BLaER1 treated with 17β-estradiol and CSF1 and Interleukin-3, amounts not matched to agents 10 nM and 100 nM (cell line): ENCODE measurements around the gene DNAH3.
"Not testable (repeated sequence)": the region's sequence is repeated elsewhere in the genome, so short reads cannot be mapped to it uniquely, and the experiment has no call there.

Experiments
- H3K27ac ChIP-seq, 11 experiments: shearing (Covaris generic); formaldehyde crosslinking; 2 replicates each; pipeline ENCODE4 v1.8.1; 2022
- H3K27me3 ChIP-seq, 11 experiments: shearing (Covaris generic); formaldehyde crosslinking; 2 replicates each; pipeline ENCODE4 v1.8.1; 2022
- H3K36me3 ChIP-seq, 11 experiments: shearing (Covaris generic); formaldehyde crosslinking; 2 replicates each; pipeline ENCODE4 v1.8.1; 2022
- H3K4me1 ChIP-seq, 10 experiments: shearing (Covaris generic); formaldehyde crosslinking; 2 replicates each; pipeline ENCODE4 v1.8.1; 2022
- H3K4me2 ChIP-seq, 11 experiments: shearing (Covaris generic); formaldehyde crosslinking; 2 replicates each; pipeline ENCODE4 v1.8.1; 2022
- H3K4me3 ChIP-seq, 10 experiments: shearing (Covaris generic); formaldehyde crosslinking; 2 replicates each; pipeline ENCODE4 v1.8.1; 2022
- H3K9ac ChIP-seq, 11 experiments: shearing (Covaris generic); formaldehyde crosslinking; 2 replicates each; pipeline ENCODE4 v1.8.1; 2022
- H3K9me3 ChIP-seq, 11 experiments: shearing (Covaris generic); formaldehyde crosslinking; replicated peaks in 1 of 11; 2 replicates each; pipeline ENCODE4 v1.8.1; 2022
- H4K20me1 ChIP-seq, 11 experiments: shearing (Covaris generic); formaldehyde crosslinking; 2 replicates each; pipeline ENCODE4 v1.8.1; 2022
- Cebpa-rat ChIP-seq, 11 experiments: shearing (Covaris generic); IDR thresholded peaks; 2 replicates each; pipeline ENCODE4 v1.8.1; 2022

The DNAH3 gene

DNA sequence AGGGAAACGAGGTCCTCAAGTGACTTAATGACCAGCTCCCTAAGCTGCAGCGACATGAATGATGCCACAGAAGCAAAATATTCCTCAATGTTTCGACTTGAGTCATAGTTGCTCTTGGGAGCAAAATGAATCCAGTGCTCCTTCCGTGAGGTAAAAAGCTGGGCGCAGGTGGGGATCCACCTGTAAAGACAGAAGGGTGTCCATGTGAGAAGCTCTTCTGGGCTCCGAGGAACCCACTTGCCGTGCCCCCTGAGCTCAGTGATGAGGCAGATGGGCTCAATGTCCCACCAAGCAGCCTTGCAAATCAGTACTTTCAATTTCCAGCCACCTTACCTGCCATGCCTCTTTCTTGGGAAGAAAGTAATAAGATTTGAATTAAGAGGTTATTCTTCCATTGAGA lies 25.5 kb downstream of the DNAH3 start:
- Histone ChIP-seq H3K9ac (no peak overlapping the region), H3K9me3 (no peaks in the 10 kb centered on the region), H4K20me1 (no peaks in the 10 kb centered on the region), H3K27me3 (no peaks in the 10 kb centered on the region), H3K36me3 (no peaks in the 10 kb centered on the region), H3K27ac (no peak overlapping the region), H3K4me2 (no peak overlapping the region), H3K4me1 (no peaks in the 10 kb centered on the region), H3K4me3 (no peak overlapping the region)
- TF ChIP-seq Cebpa-rat (IDR thresholded peaks at IDR 0.05), result no peak

DNA sequence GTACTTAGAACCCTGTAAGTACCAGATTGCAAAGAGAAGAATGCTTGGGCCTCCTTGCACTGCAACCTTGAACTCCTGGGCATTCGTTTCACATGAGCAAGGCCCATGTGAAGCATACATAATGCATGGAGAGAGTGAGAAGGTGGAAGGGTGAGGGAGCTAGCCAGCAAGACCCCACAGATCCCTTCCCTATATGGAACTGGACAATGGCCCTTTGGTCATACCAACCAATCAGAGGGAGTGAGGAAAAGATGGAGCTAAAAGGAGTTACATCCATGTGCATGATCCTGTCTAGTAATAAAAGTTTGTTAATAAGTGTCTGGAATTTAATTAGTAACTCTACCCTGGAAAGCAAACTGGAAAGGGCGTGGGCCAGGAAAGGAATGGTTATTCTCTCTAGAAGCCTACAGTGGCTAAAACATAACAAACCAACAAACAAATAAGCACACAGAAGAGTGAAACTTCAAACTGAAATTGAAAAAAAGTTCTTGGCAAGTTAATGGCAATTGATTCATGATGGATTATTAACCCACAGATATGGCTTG lies 29.6 kb downstream of the DNAH3 start:
- H3K9ac ChIP-seq, result no peak overlapping the region
- peaks cover 3 to 12% (median 8%) of the 10 kb centered on the region in 10 experiments; a peak in 15 of 20 replicates for H3K4me1 ChIP-seq
- H4K20me1 ChIP-seq, result no peaks in the 10 kb centered on the region
- no peak overlapping the region for H3K27ac ChIP-seq
- TF ChIP-seq Cebpa-rat (IDR thresholded peaks at IDR 0.05), result no peak
- H3K36me3 ChIP-seq, result peaks cover 0 to 6% (median 0%) of the 10 kb centered on the region in 11 experiments; a peak in 3 of 22 replicates
- H3K9me3 ChIP-seq, result peaks cover 11 to 37% (median 31%) of the 10 kb centered on the region in 11 experiments; a peak in 21 of 22 replicates
- no peaks in the 10 kb centered on the region for H3K27me3 ChIP-seq
- H3K4me2 ChIP-seq, result no peak overlapping the region
- H3K4me3 ChIP-seq, result no peak overlapping the region

- peaks cover 7 to 16% (median 12%) of the 10 kb centered on the region in 10 experiments; a peak in 15 of 20 replicates for H3K4me1 ChIP-seq
- no peak overlapping the region for H3K9ac ChIP-seq
- H3K36me3 ChIP-seq, result peaks cover 0 to 6% (median 0%) of the 10 kb centered on the region in 11 experiments; a peak in 3 of 22 replicates
- peaks cover 21 to 57% (median 41%) of the 10 kb centered on the region in 11 experiments for H3K9me3 ChIP-seq
- H4K20me1 ChIP-seq, result no peaks in the 10 kb centered on the region
- TF ChIP-seq Cebpa-rat (IDR thresholded peaks at IDR 0.05), result no peak
- no peak overlapping the region for H3K4me3 ChIP-seq
- no peak overlapping the region for H3K27ac ChIP-seq
- 0 out of 22 replicates have a peak overlapping the region, but pooled peaks of 2 of the 11 experiments have one; percentile 23 to 53 for H3K4me2 ChIP-seq
- H3K27me3 ChIP-seq, result no peaks in the 10 kb centered on the region
Observed at GRCh38 chr16:21117567-21117966, 33.1 kb downstream of the DNAH3 start.

DNA sequence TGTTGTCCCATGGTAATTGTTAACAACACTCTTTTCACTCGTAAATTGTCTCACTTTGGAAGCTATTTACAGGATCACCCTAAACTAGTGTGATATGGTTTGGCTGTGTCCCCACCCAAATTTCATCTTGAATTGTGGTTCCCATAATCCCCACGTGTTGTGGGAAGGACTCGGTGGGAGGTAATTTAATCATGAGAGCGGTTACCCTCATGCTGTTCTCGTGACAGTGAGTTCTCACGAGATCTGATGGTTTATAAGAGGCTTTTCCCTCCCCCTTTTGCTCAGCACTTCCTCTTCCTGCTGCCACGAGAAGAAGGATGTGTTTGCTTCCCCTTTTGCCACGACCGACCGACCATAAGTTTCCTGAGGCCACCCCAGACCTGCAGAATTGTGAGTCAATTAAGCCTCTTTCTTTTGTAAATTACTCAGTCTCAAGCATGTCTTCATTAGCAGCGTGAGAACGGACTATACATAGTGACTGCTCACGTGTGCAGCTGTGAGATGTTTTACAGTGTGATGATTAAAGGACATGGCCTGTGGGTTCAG lies 34.4 kb downstream of the DNAH3 start:
- H4K20me1 ChIP-seq, result no peaks in the 10 kb centered on the region
- H3K4me3 ChIP-seq, result peak overlapping the region in 9 of 10 experiments; percentile 18 to 42 (median 28); a peak in 12 of 20 replicates
- H3K4me1 ChIP-seq, result peaks cover 7 to 16% (median 12%) of the 10 kb centered on the region in 10 experiments; a peak in 15 of 20 replicates
- H3K27ac ChIP-seq, result peak overlapping the region; percentile 6 to 68 (median 55); a peak in 20 of 22 replicates
- H3K36me3 ChIP-seq, result peaks cover 0 to 6% (median 0%) of the 10 kb centered on the region in 11 experiments; a peak in 3 of 22 replicates
- peak overlapping the region; percentile 22 to 67 (median 43); a peak in 21 of 22 replicates for H3K4me2 ChIP-seq
- H3K27me3 ChIP-seq, result no peaks in the 10 kb centered on the region
- no peak for TF ChIP-seq Cebpa-rat (IDR thresholded peaks at IDR 0.05)
- peak overlapping the region in 3 of 11 experiments; percentile 34 to 43 (median 41); a peak in 3 of 22 replicates for H3K9ac ChIP-seq
- peaks cover 21 to 61% (median 41%) of the 10 kb centered on the region in 11 experiments for H3K9me3 ChIP-seq

DNA sequence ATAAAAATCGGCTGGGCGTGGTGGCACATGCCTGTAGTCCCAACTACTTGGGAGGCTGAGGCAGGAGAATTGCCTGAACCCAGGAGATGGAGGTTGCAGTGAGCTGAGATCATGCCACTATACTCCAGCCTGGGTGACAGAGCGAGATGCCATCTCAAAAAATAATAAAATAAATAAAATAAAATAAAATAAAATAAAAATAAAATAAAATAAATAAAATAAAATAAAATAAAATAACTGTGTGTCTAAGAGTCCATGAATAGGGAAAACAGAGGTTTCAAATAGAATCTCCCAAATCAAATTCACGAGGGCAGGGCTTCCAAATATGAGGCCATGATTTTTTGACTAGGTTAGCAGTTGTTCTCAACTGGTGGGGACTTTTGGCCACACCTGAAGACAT lies 35.1 kb downstream of the DNAH3 start:
- not testable (repeated sequence) for H3K9ac ChIP-seq, H3K36me3 ChIP-seq, H3K27me3 ChIP-seq, H4K20me1 ChIP-seq
- H3K9me3 ChIP-seq, result peaks cover 21 to 61% (median 41%) of the 10 kb centered on the region in 11 experiments
- H3K4me1 ChIP-seq, result peaks cover 7 to 16% (median 12%) of the 10 kb centered on the region in 10 experiments; a peak in 15 of 20 replicates
- peak overlapping the region in 8 of 11 experiments; percentile 42 to 68 (median 57); a peak in 10 of 22 replicates for H3K27ac ChIP-seq
- peak overlapping the region in 10 of 11 experiments; percentile 33 to 67 (median 43); a peak in 15 of 22 replicates for H3K4me2 ChIP-seq
- peak overlapping the region in 9 of 10 experiments; percentile 13 to 42 (median 28); a peak in 9 of 20 replicates for H3K4me3 ChIP-seq

GRCh38 chr16:21103941-21104860 lies 46.4 kb downstream of the DNAH3 start:
- no peak overlapping the region for H3K4me3 ChIP-seq
- H4K20me1 ChIP-seq, result no peaks in the 10 kb centered on the region
- H3K4me1 ChIP-seq, result peaks cover 0 to 9% (median 5%) of the 10 kb centered on the region in 10 experiments; a peak in 6 of 20 replicates
- no peaks in the 10 kb centered on the region for H3K36me3 ChIP-seq
- H3K9me3 ChIP-seq, result no peaks in the 10 kb centered on the region
- H3K27me3 ChIP-seq, result no peaks in the 10 kb centered on the region
- H3K4me2 ChIP-seq, result peak overlapping the region in 5 of 11 experiments; percentile 1 to 33 (median 20); a peak in 5 of 22 replicates
- H3K9ac ChIP-seq, result no peak overlapping the region
- TF ChIP-seq Cebpa-rat (IDR thresholded peaks at IDR 0.05), result no peak
- H3K27ac ChIP-seq, result no peak overlapping the region

DNA sequence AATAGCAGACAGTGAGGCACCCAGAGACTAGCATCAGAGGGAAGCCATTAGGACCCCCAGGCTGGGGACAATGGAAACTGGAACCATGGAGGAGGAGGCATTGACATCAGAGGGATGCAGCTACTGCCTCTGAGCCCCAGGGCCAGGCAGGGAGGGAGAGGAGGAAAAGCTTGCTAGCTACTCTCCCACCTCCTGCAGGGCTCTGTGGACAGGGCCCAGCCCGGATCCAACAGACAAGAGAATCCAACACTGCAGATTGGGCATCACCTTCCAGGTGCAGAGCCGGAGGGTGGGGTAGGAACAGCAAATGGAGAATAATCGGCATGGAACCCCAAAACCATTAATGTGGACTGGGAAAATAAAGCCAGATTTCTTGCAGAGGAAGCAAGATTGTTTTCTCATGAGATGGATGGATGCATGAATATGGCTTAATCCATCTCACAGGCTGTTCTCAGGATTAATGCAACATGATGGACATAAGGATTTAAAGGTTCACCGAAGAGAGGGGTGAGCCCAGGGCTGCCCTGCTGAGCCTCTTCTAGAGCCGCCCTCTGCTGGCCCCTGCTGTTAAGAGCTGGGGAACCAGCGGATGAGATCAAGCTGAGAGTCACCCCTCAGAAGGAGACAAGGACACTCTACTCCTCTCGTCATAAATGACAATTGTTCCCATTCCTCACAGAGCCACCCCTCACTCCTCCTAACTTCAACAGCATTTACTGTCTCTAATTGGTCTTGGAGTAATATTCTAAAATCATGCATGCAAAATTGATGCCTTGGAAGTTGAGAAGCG lies 48.8 kb downstream of the DNAH3 start:
- H3K4me1 ChIP-seq, result peaks cover 0 to 16% (median 6%) of the 10 kb centered on the region in 10 experiments; a peak in 7 of 20 replicates
- no peaks in the 10 kb centered on the region for H3K27me3 ChIP-seq
- no peaks in the 10 kb centered on the region for H3K9me3 ChIP-seq
- TF ChIP-seq Cebpa-rat (IDR thresholded peaks at IDR 0.05), result no peak
- H3K4me2 ChIP-seq, result no peak overlapping the region
- no peaks in the 10 kb centered on the region for H3K36me3 ChIP-seq
- H4K20me1 ChIP-seq, result no peaks in the 10 kb centered on the region
- H3K27ac ChIP-seq, result no peak overlapping the region
- H3K9ac ChIP-seq, result no peak overlapping the region
- no peak overlapping the region for H3K4me3 ChIP-seq

GRCh38 chr16:21100447-21100846 lies 50.2 kb downstream of the DNAH3 start:
- TF ChIP-seq Cebpa-rat (IDR thresholded peaks at IDR 0.05), result no peak
- no peaks in the 10 kb centered on the region for H3K27me3 ChIP-seq
- H3K9me3 ChIP-seq, result no peaks in the 10 kb centered on the region
- H3K4me2 ChIP-seq, result no peak overlapping the region
- peaks cover 0 to 16% (median 6%) of the 10 kb centered on the region in 10 experiments; a peak in 7 of 20 replicates for H3K4me1 ChIP-seq
- H3K27ac ChIP-seq, result no peak overlapping the region
- no peaks in the 10 kb centered on the region for H4K20me1 ChIP-seq
- no peak overlapping the region for H3K9ac ChIP-seq
- H3K4me3 ChIP-seq, result no peak overlapping the region
- no peaks in the 10 kb centered on the region for H3K36me3 ChIP-seq
